ENCODE data around the gene C17orf75. TPM values are rescaled to one million over a fixed set of nuclear protein-coding genes. Genes with fewer than 3 reads are reported as not detected.

Gene C17orf75
- total RNA-seq, 1 donor from 2014 or later: 39.1 TPM

GRCh38 chr17:32385121-32385520 lies 43.1 kb upstream of the C17orf75 start:
- H3K4me3 Mint-ChIP-seq (ENCODE audit: low read depth): no peak overlapping the region
- H3K4me1 Mint-ChIP-seq (ENCODE audit: low read depth): peaks cover 7% of the 10 kb centered on the region
- no peak for TF ChIP-seq CTCF (IDR thresholded peaks at IDR 0.05; ENCODE audit: unreplicated experiment)
- H3K9me3 Mint-ChIP-seq (ENCODE audit: low read depth): no peaks in the 10 kb centered on the region
- peak overlapping the region; percentile 54 for H3K27ac Mint-ChIP-seq
- H3K36me3 Mint-ChIP-seq (ENCODE audit: insufficient read depth): peaks cover 22% of the 10 kb centered on the region
- H3K27me3 Mint-ChIP-seq: no peaks in the 10 kb centered on the region
- DNase-seq (ENCODE audit: low spot score, unreplicated experiment): no peak

- Mint-ChIP-seq H3K4me3 (ENCODE audit: low read depth) (no peak overlapping the region), H3K9me3 (ENCODE audit: low read depth) (no peaks in the 10 kb centered on the region), H3K27me3 (no peaks in the 10 kb centered on the region), H3K27ac (no peak overlapping the region), H3K36me3 (ENCODE audit: insufficient read depth) (peaks cover 19% of the 10 kb centered on the region), H3K4me1 (ENCODE audit: low read depth) (peaks cover 7% of the 10 kb centered on the region)
- DNase-seq (ENCODE audit: low spot score, unreplicated experiment): no peak
- TF ChIP-seq CTCF (IDR thresholded peaks at IDR 0.05; ENCODE audit: unreplicated experiment): no peak
Measured at GRCh38 chr17:32383926-32384434, 42.0 kb upstream of the C17orf75 start.

- Mint-ChIP-seq H3K4me1 (ENCODE audit: low read depth) (peaks cover 7% of the 10 kb centered on the region), H3K27ac (no peak overlapping the region), H3K4me3 (ENCODE audit: low read depth) (no peak overlapping the region), H3K9me3 (ENCODE audit: low read depth) (no peaks in the 10 kb centered on the region), H3K36me3 (ENCODE audit: insufficient read depth) (peaks cover 16% of the 10 kb centered on the region), H3K27me3 (no peaks in the 10 kb centered on the region)
- DNase-seq (ENCODE audit: low spot score, unreplicated experiment): no peak
- no peak for TF ChIP-seq CTCF (IDR thresholded peaks at IDR 0.05; ENCODE audit: unreplicated experiment)
Measured at GRCh38 chr17:32382526-32383223, 40.7 kb upstream of the C17orf75 start.

GRCh38 chr17:32370426-32370825 lies 28.5 kb upstream of the C17orf75 start:
- H3K9me3 Mint-ChIP-seq (ENCODE audit: low read depth): no peaks in the 10 kb centered on the region
- no peak for DNase-seq (ENCODE audit: low spot score, unreplicated experiment)
- H3K4me3 Mint-ChIP-seq (ENCODE audit: low read depth): no peak overlapping the region
- no peaks in the 10 kb centered on the region for H3K27me3 Mint-ChIP-seq
- H3K4me1 Mint-ChIP-seq (ENCODE audit: low read depth): no peaks in the 10 kb centered on the region
- H3K36me3 Mint-ChIP-seq (ENCODE audit: insufficient read depth): peaks cover 31% of the 10 kb centered on the region
- TF ChIP-seq CTCF (IDR thresholded peaks at IDR 0.05; ENCODE audit: unreplicated experiment): no peak
- H3K27ac Mint-ChIP-seq: no peak overlapping the region

- Mint-ChIP-seq H3K27ac (no peak overlapping the region), H3K27me3 (no peaks in the 10 kb centered on the region), H3K9me3 (ENCODE audit: low read depth) (no peaks in the 10 kb centered on the region), H3K4me1 (ENCODE audit: low read depth) (no peaks in the 10 kb centered on the region), H3K4me3 (ENCODE audit: low read depth) (no peak overlapping the region), H3K36me3 (ENCODE audit: insufficient read depth) (peaks cover 38% of the 10 kb centered on the region)
- TF ChIP-seq CTCF (IDR thresholded peaks at IDR 0.05; ENCODE audit: unreplicated experiment): no peak
- DNase-seq (ENCODE audit: low spot score, unreplicated experiment): no peak
Measured at GRCh38 chr17:32361270-32361669, 19.3 kb upstream of the C17orf75 start.

All from progenitor cell of endocrine pancreas (in vitro differentiated cells).